Smooth muscle cell (in vitro differentiated cells): ENCODE results near the gene NLGN2. TPM values are rescaled to one million over a fixed set of nuclear protein-coding genes. Genes with fewer than 3 reads are reported as not detected.
"Not testable (repeated sequence)": the region's sequence is repeated elsewhere in the genome, so short reads cannot be mapped to it uniquely, and the experiment has no call there.

Source experiments
- DNase-seq: peaks from one replicate; lab custom pipeline; 2025; ENCODE audit not compliant: unreplicated experiment; lab: John Stamatoyannopoulos, UW
- H2AFZ ChIP-seq: fragments of 200-600 bp; sonication (generic); 2 replicates; pipeline ENCODE4 v1.6.0; 2016; ENCODE audit warnings: antibody characterized with exemption, low read depth, mild to moderate bottlenecking
- H3F3A ChIP-seq: fragments of 200-600 bp; sonication (generic); 2 replicates; pipeline ENCODE4 v1.6.0; 2017; ENCODE audit warnings: antibody characterized with exemption, low read depth
- H3K27ac ChIP-seq: fragments of 200-600 bp; sonication (generic); 2 replicates; pipeline ENCODE4 v1.5.1; 2016; ENCODE audit warnings: low read depth, mild to moderate bottlenecking
- H3K27me3 ChIP-seq: fragments of 200-600 bp; sonication (generic); 2 replicates; pipeline ENCODE4 v1.6.1; 2016; ENCODE audit warnings: low read depth, mild to moderate bottlenecking
- H3K36me3 ChIP-seq: fragments of 200-600 bp; sonication (generic); 2 replicates; pipeline ENCODE4 v1.5.1; 2016; ENCODE audit warnings: low read depth
- H3K4me1 ChIP-seq: fragments of 200-600 bp; sonication (generic); 2 replicates; pipeline ENCODE4 v1.5.1; 2016; ENCODE audit warnings: low read depth
- H3K4me2 ChIP-seq: fragments of 200-600 bp; sonication (generic); 2 replicates; pipeline ENCODE4 v1.6.0; 2016; ENCODE audit warnings: mild to moderate bottlenecking
- H3K4me3 ChIP-seq: fragments of 200-600 bp; sonication (generic); 2 replicates; pipeline ENCODE4 v1.5.1; 2016; ENCODE audit warnings: mild to moderate bottlenecking
- H3K79me2 ChIP-seq: fragments of 200-600 bp; sonication (generic); 2 replicates; pipeline ENCODE4 v1.6.0; 2016; ENCODE audit warnings: low read depth, mild to moderate bottlenecking
- H3K9ac ChIP-seq: fragments of 200-600 bp; sonication (generic); 2 replicates; pipeline ENCODE4 v1.6.0; 2016; ENCODE audit warnings: low read depth
- H3K9me3 ChIP-seq: fragments of 200-600 bp; sonication (generic); replicated peaks from 2 replicates; pipeline ENCODE4 v1.5.1; 2016; ENCODE audit warnings: low read depth
- H4K20me1 ChIP-seq: fragments of 200-600 bp; sonication (generic); 2 replicates; pipeline ENCODE4 v1.6.0; 2016; ENCODE audit warnings: low read depth
- WGBS: methylation state at CpG from one replicate; pipeline ENCODE4 v1.1.7; 2016; ENCODE audit warnings: low lambda C conversion rate; 5-methylcytosine and 5-hydroxymethylcytosine counted together
- polyA plus RNA-seq: library from polyadenylated mRNA; unstranded; fragments of >200 nt; fragmentation: Nextera tagmentation; extraction: Ambion mirVana; gene quantifications from 2 replicates; pipeline ENCODE4 v1.2.1, GENCODE V29; 2016
- total RNA-seq: library from RNA; depleted of rRNA; stranded (reverse); fragments of >200 nt; gene quantifications from 2 replicates; pipeline ENCODE4 v1.2.3, GENCODE V29; 2014
- TF ChIP-seq, protein P1 (sequence below): fragments of 200-600 bp; sonication (generic); IDR thresholded peaks from 2 replicates; pipeline ENCODE4 v1.5.1; 2017; ENCODE audit warnings: borderline replicate concordance, mild to moderate bottlenecking, antibody characterized with exemption; ENCODE audit not compliant: insufficient read depth, poor library complexity, severe bottlenecking

The NLGN2 gene
- 15.1 and 20.9 TPM in 2 replicates for total RNA-seq
- polyA plus RNA-seq: 10.8 and 11.9 TPM in 2 replicates

DNA sequence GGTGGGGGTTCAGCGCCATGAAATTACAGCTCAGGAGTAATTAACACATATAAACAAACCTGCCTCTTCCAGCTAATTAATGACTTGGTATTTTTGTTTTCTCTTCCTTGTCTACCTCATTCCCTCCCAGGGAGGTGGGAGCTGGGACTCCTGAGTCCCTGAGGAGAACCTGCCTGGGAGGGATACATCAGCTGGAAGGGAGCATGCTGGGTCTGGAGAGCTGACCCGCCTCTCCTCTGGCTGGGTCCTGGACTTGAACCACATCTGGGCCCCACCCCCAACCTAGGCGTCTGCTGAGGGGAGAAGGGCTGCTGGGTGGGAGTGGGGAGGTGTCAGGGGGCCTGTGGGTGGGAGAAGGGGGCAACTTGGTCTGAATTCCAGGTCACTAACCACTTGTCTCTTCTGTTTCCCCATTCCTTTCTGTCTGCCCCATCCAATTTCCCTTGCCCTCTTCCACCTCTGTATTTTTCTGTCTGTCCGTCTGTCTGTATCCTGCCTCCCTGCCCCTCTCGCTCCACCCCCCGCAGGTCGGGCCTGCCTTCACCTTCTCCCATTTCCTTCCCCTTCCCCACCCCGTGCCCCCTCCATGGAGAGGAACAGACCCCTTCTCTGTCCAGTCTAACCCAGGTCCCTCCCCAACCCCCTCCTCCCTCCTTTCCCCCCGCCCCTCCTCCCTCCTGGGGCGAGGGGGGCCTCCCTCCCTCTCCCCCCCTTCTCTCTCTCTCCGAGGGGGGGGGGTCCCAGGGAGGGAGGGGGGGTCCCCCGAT is at the start of gene NLGN2:
Gene NLGN2 (plus strand): TSS at position 361 of the 767 bp plus-strand sequence. CDS start 411 bp downstream, outside the sequence.
- no peak within 1 kb of the TSS for H2AFZ ChIP-seq
- no peaks in the 10 kb centered on the region for H3K36me3 ChIP-seq
- 67% methylated on average over 6 of the region's 12 CpGs for WGBS
- no peak within 1 kb of the TSS for H3K27ac ChIP-seq
- H4K20me1 ChIP-seq: peaks cover 25% of the 10 kb centered on the region
- no peak within 1 kb of the TSS for H3K4me3 ChIP-seq
- no peak for DNase-seq
- H3K9ac ChIP-seq: no peak within 1 kb of the TSS
- no peaks in the 10 kb centered on the region for H3K9me3 ChIP-seq
- no peak within 1 kb of the TSS for H3K4me2 ChIP-seq
- TF ChIP-seq, protein P1, sequence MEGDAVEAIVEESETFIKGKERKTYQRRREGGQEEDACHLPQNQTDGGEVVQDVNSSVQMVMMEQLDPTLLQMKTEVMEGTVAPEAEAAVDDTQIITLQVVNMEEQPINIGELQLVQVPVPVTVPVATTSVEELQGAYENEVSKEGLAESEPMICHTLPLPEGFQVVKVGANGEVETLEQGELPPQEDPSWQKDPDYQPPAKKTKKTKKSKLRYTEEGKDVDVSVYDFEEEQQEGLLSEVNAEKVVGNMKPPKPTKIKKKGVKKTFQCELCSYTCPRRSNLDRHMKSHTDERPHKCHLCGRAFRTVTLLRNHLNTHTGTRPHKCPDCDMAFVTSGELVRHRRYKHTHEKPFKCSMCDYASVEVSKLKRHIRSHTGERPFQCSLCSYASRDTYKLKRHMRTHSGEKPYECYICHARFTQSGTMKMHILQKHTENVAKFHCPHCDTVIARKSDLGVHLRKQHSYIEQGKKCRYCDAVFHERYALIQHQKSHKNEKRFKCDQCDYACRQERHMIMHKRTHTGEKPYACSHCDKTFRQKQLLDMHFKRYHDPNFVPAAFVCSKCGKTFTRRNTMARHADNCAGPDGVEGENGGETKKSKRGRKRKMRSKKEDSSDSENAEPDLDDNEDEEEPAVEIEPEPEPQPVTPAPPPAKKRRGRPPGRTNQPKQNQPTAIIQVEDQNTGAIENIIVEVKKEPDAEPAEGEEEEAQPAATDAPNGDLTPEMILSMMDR: no peak
- H3K4me1 ChIP-seq: peaks cover 12% of the 10 kb centered on the region
- no peaks in the 10 kb centered on the region for H3K27me3 ChIP-seq
- H3F3A ChIP-seq: no peaks in the 10 kb centered on the region
- H3K79me2 ChIP-seq: peaks cover 4% of the 10 kb centered on the region

DNA sequence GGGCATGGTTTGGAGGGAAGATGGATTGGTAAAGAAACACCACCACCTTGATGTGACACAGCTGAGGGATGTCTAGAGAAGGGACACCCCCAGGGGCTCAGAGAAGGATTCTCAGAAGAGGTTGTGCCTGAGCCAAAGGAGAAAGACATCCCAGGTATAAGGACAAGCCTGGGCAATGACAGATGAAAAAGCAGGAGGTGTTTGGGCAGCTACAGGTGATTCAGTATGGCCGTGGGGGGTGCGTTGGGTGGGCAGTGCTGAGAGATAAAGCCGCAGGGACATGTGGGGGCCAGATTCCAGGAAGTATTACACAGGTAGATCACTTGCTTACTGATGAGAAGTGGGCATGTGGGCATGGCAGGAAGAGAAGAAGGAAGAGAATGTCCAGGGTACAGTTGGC is 45.7 kb upstream of the NLGN2 start:
- no peaks in the 10 kb centered on the region for H3K36me3 ChIP-seq
- H3K4me1 ChIP-seq: no peaks in the 10 kb centered on the region
- no peaks in the 10 kb centered on the region for H3K9me3 ChIP-seq
- no peak overlapping the region for H2AFZ ChIP-seq
- H3K27me3 ChIP-seq: no peaks in the 10 kb centered on the region
- H3K79me2 ChIP-seq: no peaks in the 10 kb centered on the region
- H3K27ac ChIP-seq: no peak overlapping the region
- no peaks in the 10 kb centered on the region for H3F3A ChIP-seq
- 57% methylated on average over 3 of the region's 3 CpGs for WGBS
- no peak for DNase-seq
- H3K4me2 ChIP-seq: no peak overlapping the region
- H4K20me1 ChIP-seq: no peaks in the 10 kb centered on the region
- no peak overlapping the region for H3K9ac ChIP-seq
- TF ChIP-seq, protein P1: no peak
- H3K4me3 ChIP-seq: no peak overlapping the region

DNA sequence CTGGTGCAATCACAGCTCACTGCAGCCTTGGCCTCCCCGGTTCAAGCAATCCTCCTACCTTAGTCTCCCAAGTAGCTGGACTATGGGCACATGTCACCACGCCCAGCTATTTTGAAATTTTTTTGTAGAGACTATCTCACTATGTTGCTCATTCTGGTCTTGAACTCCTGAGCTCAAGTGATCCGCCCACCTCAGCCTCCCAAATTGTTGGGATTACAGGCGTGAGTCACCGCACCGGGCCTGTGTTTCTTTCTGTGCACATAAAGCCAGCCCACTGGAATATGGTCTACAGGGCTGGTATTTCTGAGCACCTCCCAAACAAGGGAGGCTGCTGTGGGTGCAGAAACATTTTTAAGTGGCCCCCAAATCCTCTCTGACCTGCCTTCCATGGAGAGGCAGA is 44.3 kb upstream of the NLGN2 start:
- no peak overlapping the region for H3K4me3 ChIP-seq
- no peaks in the 10 kb centered on the region for H3K4me1 ChIP-seq
- H2AFZ ChIP-seq: no peak overlapping the region
- no peaks in the 10 kb centered on the region for H3K9me3 ChIP-seq
- H3K79me2 ChIP-seq: no peaks in the 10 kb centered on the region
- DNase-seq: no peak
- no peak overlapping the region for H3K9ac ChIP-seq
- H3K27ac ChIP-seq: no peak overlapping the region
- H3K36me3 ChIP-seq: no peaks in the 10 kb centered on the region
- TF ChIP-seq, protein P1: no peak
- 69% methylated on average over 6 of the region's 6 CpGs for WGBS
- H3K4me2 ChIP-seq: no peak overlapping the region
- no peaks in the 10 kb centered on the region for H4K20me1 ChIP-seq
- no peaks in the 10 kb centered on the region for H3F3A ChIP-seq
- no peaks in the 10 kb centered on the region for H3K27me3 ChIP-seq

DNA sequence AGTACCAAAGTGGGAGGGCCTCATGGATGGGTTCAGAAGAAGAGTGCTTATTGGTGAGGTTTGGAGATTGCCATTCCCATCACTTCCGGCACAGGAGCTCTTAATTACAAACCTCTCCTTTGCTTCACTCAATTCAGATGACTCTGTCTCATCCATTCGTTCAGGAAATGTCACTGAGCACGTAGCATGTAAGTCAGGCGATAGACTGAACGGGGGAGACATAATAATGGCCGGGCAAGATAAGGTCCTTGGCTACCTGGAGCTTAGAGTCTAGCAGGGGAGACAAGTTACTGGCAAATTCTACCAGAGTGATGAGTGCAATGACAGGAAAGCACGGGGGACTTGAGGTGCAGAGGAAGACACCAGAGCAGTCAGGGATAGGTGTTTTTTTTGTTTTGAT is 41.7 kb upstream of the NLGN2 start:
- H3F3A ChIP-seq, H3K4me2 ChIP-seq, H2AFZ ChIP-seq, H3K36me3 ChIP-seq, H3K4me1 ChIP-seq, H3K4me3 ChIP-seq, H4K20me1 ChIP-seq, H3K79me2 ChIP-seq, H3K27ac ChIP-seq, H3K9me3 ChIP-seq, H3K9ac ChIP-seq, H3K27me3 ChIP-seq, DNase-seq: not testable (repeated sequence)
- WGBS: 83% methylated on average over 7 of the region's 7 CpGs
